GM06990 (cell line): Measurements from ENCODE around the gene KDM1B.
A peak's percentile ranks its signal among the peaks of the same experiment; 100 is the strongest.

ENCODE experiments used
- DNase-seq: peaks from one replicate; pipeline ENCODE4 v3.0.0-alpha.2; 2011; ENCODE audit not compliant: insufficient read length; ENCODE audit errors: extremely low read depth
- H3K27me3 ChIP-seq: replicated peaks from 2 replicates; pipeline ENCODE4 v1.6.0; 2011; ENCODE audit warnings: low read length; ENCODE audit not compliant: control insufficient read depth, insufficient read depth
- H3K36me3 ChIP-seq: 2 replicates; pipeline ENCODE4 v1.5.1; 2011; ENCODE audit warnings: low read length; ENCODE audit not compliant: control insufficient read depth, insufficient read depth
- H3K4me3 ChIP-seq: replicated peaks from 2 replicates; pipeline ENCODE4 v1.5.1; 2011; ENCODE audit warnings: low read depth, mild to moderate bottlenecking, control low read depth, low read length
- TF ChIP-seq, protein P1 (sequence below): IDR thresholded peaks from 2 replicates; pipeline ENCODE4 v1.5.1; 2011; ENCODE audit warnings: low read length, control low read depth, mild to moderate bottlenecking, inconsistent platforms; ENCODE audit not compliant: insufficient read depth, poor library complexity, severe bottlenecking

Gene KDM1B

DNA sequence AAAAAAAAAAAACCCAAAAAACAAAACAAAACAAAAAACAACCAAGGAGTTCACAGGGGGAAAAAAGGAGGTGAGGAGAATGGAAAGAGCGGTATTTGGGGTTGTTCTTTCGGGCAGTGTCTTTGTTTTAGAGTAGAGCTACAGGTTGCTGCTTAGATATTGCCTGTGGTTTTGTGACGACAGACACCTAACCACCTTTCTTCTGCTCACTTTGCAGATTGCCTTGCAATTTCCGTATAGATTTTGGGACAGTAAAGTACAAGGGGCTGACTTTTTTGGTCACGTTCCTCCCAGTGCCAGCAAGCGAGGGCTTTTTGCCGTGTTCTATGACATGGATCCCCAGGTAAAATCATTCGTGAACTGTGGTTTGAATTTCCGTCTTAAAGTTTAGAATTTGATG lies 58.2 kb downstream of the KDM1B start:
- TF ChIP-seq, protein P1, sequence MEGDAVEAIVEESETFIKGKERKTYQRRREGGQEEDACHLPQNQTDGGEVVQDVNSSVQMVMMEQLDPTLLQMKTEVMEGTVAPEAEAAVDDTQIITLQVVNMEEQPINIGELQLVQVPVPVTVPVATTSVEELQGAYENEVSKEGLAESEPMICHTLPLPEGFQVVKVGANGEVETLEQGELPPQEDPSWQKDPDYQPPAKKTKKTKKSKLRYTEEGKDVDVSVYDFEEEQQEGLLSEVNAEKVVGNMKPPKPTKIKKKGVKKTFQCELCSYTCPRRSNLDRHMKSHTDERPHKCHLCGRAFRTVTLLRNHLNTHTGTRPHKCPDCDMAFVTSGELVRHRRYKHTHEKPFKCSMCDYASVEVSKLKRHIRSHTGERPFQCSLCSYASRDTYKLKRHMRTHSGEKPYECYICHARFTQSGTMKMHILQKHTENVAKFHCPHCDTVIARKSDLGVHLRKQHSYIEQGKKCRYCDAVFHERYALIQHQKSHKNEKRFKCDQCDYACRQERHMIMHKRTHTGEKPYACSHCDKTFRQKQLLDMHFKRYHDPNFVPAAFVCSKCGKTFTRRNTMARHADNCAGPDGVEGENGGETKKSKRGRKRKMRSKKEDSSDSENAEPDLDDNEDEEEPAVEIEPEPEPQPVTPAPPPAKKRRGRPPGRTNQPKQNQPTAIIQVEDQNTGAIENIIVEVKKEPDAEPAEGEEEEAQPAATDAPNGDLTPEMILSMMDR: no peak
- Histone ChIP-seq H3K27me3 (no peaks in the 10 kb centered on the region), H3K36me3 (no peaks in the 10 kb centered on the region; the same call in 1 of the 2 replicates), H3K4me3 (no peak overlapping the region)
- DNase-seq: no peak

DNA sequence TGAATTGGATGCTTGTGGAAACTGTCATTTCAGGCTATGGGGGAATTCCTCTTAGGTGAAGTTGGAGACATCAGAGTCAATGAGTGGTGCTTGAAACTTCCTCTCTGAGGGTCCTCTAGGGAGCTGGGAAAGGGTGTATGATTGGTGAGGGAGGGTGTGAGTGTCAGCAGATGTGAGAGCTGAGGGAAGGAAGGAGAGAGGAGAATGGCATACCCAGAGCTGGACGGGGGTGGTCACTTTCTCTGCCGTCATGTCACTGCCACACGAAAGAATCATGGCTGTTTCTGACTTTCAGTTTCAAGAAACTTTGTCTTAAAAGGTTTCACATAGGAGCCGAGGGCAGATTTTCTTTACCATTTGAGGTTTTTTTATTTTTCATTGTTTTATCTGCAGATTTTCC lies 58.8 kb downstream of the KDM1B start:
- no peak overlapping the region for H3K4me3 ChIP-seq
- peak; percentile 29 for DNase-seq
- TF ChIP-seq, protein P1: no peak
- H3K36me3 ChIP-seq: no peaks in the 10 kb centered on the region; the same call in 1 of the 2 replicates
- no peaks in the 10 kb centered on the region for H3K27me3 ChIP-seq

DNA sequence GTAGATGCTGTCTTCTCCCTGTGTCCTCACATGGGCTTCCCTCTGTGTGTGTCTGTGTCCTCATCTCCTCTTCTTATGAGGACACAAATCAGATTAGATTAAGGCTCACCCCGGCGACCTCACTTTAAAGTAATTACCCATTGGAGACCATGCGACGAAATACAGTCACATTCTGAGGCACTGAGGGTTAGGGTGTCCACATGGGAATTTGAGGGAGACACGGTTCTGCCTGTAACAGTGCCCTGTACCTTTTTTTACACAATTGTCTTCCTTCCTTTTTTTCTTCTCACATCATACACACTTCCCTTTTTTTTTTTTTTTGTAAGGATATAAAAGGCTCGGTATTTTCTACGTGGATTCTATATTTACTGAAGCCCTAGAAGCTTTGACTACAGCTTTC lies 60.2 kb downstream of the KDM1B start:
- DNase-seq: no peak
- no peaks in the 10 kb centered on the region for H3K36me3 ChIP-seq
- TF ChIP-seq, protein P1: no peak
- H3K4me3 ChIP-seq: no peak overlapping the region
- H3K27me3 ChIP-seq: no peaks in the 10 kb centered on the region

DNA sequence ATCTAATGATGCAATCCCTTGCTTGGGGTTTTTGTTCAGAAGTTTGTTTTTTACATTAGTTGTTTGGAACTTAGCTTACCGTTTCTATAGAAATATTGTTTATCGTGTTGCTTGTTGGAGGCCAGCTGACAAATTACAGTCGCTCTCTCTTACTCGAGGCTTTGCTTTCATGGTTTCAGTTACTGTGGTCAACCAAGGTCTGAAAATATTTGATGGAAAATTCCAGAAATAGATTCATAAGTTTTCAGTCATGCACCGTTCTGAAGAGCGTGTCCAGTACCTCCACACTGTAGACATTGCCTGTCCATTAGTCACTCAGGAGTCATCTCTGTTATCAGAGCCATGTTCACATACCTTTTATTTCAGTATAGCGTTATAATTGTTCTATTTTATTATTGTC lies 61.2 kb downstream of the KDM1B start:
- TF ChIP-seq, protein P1: no peak
- Histone ChIP-seq H3K36me3 (no peaks in the 10 kb centered on the region), H3K27me3 (no peaks in the 10 kb centered on the region), H3K4me3 (no peak overlapping the region)
- no peak for DNase-seq

DNA sequence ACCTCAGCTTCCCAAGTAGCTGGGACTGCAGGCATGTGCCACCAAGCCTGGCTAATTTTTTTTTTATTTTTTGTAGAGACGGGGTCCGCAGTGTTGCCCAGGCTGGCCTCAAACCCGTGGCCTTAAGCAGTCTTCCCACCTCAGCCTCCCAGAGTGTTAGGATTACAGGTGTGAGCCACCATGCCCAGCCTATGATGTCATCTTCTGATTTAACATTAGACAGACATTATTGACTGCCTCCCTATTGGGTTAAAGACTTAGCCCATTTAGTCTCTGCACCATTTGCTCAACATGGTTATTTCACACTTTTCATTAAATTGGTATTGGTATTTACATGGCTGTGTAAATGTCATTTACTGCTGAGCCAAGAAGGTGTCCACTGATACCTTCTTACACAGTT lies 63.0 kb downstream of the KDM1B start:
- H3K27me3 ChIP-seq: no peaks in the 10 kb centered on the region
- TF ChIP-seq, protein P1: no peak
- H3K36me3 ChIP-seq: no peaks in the 10 kb centered on the region
- no peak for DNase-seq
- H3K4me3 ChIP-seq: no peak overlapping the region

DNA sequence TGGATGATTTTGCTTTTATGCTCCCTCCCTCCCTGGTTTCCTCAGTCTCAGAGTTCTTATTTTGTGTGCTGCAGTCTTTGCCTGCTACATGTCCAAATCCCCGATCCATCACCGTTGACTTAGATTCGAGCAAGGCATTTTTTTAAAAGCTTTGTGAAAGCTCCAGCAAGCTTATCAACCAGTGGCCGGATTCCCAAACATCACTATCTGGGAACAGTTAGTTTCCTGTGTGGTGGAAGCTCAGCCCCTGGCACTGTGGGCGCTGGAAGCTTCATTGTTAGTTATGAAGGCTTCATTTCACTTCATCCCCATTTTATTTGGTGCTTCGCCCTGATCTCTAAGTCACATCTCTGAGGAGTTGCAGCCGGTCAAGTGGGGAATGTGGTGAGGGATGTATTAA lies 64.4 kb downstream of the KDM1B start:
- TF ChIP-seq, protein P1: no peak
- Histone ChIP-seq H3K4me3 (no peak overlapping the region), H3K27me3 (no peaks in the 10 kb centered on the region), H3K36me3 (no peaks in the 10 kb centered on the region)
- no peak for DNase-seq
